Adrenal gland (tissue), 5 donors: ENCODE measurements around the gene RASEF.

Experiments used
- CTCF ChIP-seq, 6 experiments: fragments of 450-650 bp in 4 of 6; fragments of 200-600 bp in 2 of 6; sonication (generic) in 1 of 6; IDR thresholded peaks; 1 replicate in 5 of 6; 2 replicates in 1 of 6; pipeline versions ENCODE4 v1.5.1 to v1.8.0; 2016 to 2021; ENCODE audit warnings: antibody characterized with exemption in 6 of 6, mild to moderate bottlenecking in 2 of 6, moderate library complexity in 1 of 6
- POLR2A ChIP-seq, 2 donors: fragments of 450-650 bp; IDR thresholded peaks; one replicate each; pipeline ENCODE4 v1.6.1; 2017; ENCODE audit warnings: antibody characterized with exemption in 2 of 2, mild to moderate bottlenecking in 2 of 2, moderate library complexity in 1 of 2
- donor health status: DM: no; HTN: no; CAD: no.

GRCh38 chr9:83109296-83109695 lies 46.4 kb upstream of the RASEF start:
- TF ChIP-seq CTCF (IDR thresholded peaks at IDR 0.05) = no peak
- no peak for TF ChIP-seq POLR2A (IDR thresholded peaks at IDR 0.05)
